Activated T-cell treated with anti-CD3 and anti-CD28 coated beads, Interleukin-2, amount 50 U/mL, for 24 hours (primary cell): Measurements from ENCODE around the gene TLR8.
"Not testable (repeated sequence)": the region's sequence is repeated elsewhere in the genome, so short reads cannot be mapped to it uniquely, and the experiment has no call there.

Experiments used
- DNase-seq: peaks from one replicate; pipeline ENCODE4 v3.0.0-alpha.2; 2020
- H3K27ac Mint-ChIP-seq: 2 replicates; pipeline ENCODE4 v1.8.0; 2020; ENCODE audit warnings: mild to moderate bottlenecking, mixed read lengths
- H3K27me3 Mint-ChIP-seq: 2 replicates; pipeline ENCODE4 v1.8.0; 2020; ENCODE audit warnings: mixed read lengths
- H3K36me3 Mint-ChIP-seq: 2 replicates; pipeline ENCODE4 v1.8.0; 2020; ENCODE audit warnings: low read depth, mixed read lengths
- H3K4me1 Mint-ChIP-seq: 2 replicates; pipeline ENCODE4 v1.8.0; 2020; ENCODE audit warnings: low read depth, mixed read lengths
- H3K4me3 Mint-ChIP-seq: 2 replicates; pipeline ENCODE4 v1.8.0; 2020; ENCODE audit warnings: mild to moderate bottlenecking, moderate library complexity, mixed read lengths
- H3K9me3 Mint-ChIP-seq: 2 replicates; pipeline ENCODE4 v1.8.0; 2020; ENCODE audit warnings: mixed read lengths

Gene TLR8

GRCh38 chrX:12917753-12918152, 11.3 kb downstream of the TLR8 start:
- Mint-ChIP-seq H3K27me3 (peaks cover 81% of the 10 kb centered on the region), H3K27ac (no peak overlapping the region), H3K36me3 (no peaks in the 10 kb centered on the region), H3K4me3 (no peak overlapping the region), H3K4me1 (peaks cover 8% of the 10 kb centered on the region), H3K9me3 (no peaks in the 10 kb centered on the region)
- no peak for DNase-seq

GRCh38 chrX:12919051-12919450, 12.6 kb downstream of the TLR8 start:
- peaks cover 8% of the 10 kb centered on the region for H3K4me1 Mint-ChIP-seq
- no peaks in the 10 kb centered on the region for H3K36me3 Mint-ChIP-seq
- H3K27me3 Mint-ChIP-seq = peaks cover 92% of the 10 kb centered on the region
- H3K4me3 Mint-ChIP-seq = no peak overlapping the region
- H3K9me3 Mint-ChIP-seq = no peaks in the 10 kb centered on the region
- H3K27ac Mint-ChIP-seq = no peak overlapping the region
- no peak for DNase-seq

- H3K4me3 Mint-ChIP-seq = no peak overlapping the region
- no peak overlapping the region for H3K27ac Mint-ChIP-seq
- DNase-seq = no peak
- H3K36me3 Mint-ChIP-seq = no peaks in the 10 kb centered on the region
- peaks cover 8% of the 10 kb centered on the region for H3K4me1 Mint-ChIP-seq
- no peaks in the 10 kb centered on the region for H3K9me3 Mint-ChIP-seq
- H3K27me3 Mint-ChIP-seq = peaks cover 93% of the 10 kb centered on the region
Observed at GRCh38 chrX:12919620-12920019, 13.2 kb downstream of the TLR8 start.

GRCh38 chrX:12920990-12921389, 14.6 kb downstream of the TLR8 start:
- Mint-ChIP-seq H3K4me3 (no peak overlapping the region), H3K27me3 (peaks cover 93% of the 10 kb centered on the region), H3K9me3 (no peaks in the 10 kb centered on the region), H3K27ac (no peak overlapping the region), H3K36me3 (no peaks in the 10 kb centered on the region), H3K4me1 (peaks cover 8% of the 10 kb centered on the region)
- no peak for DNase-seq

GRCh38 chrX:12921886-12922598, 15.6 kb downstream of the TLR8 start:
- Mint-ChIP-seq H3K4me1 (peaks cover 8% of the 10 kb centered on the region), H3K27me3 (peaks cover 87% of the 10 kb centered on the region), H3K36me3 (no peaks in the 10 kb centered on the region), H3K27ac (no peak overlapping the region), H3K4me3 (no peak overlapping the region), H3K9me3 (no peaks in the 10 kb centered on the region)
- no peak for DNase-seq

GRCh38 chrX:12922599-12922919, 16.1 kb downstream of the TLR8 start:
- no peaks in the 10 kb centered on the region for H3K36me3 Mint-ChIP-seq
- no peak overlapping the region for H3K4me3 Mint-ChIP-seq
- DNase-seq = no peak
- peaks cover 82% of the 10 kb centered on the region for H3K27me3 Mint-ChIP-seq
- H3K9me3 Mint-ChIP-seq = no peaks in the 10 kb centered on the region
- no peak overlapping the region for H3K27ac Mint-ChIP-seq
- peaks cover 8% of the 10 kb centered on the region for H3K4me1 Mint-ChIP-seq

GRCh38 chrX:12929701-12930100, 23.3 kb downstream of the TLR8 start:
- peaks cover 9% of the 10 kb centered on the region for H3K4me1 Mint-ChIP-seq
- no peak for DNase-seq
- H3K36me3 Mint-ChIP-seq = no peaks in the 10 kb centered on the region
- H3K27ac Mint-ChIP-seq = no peak overlapping the region
- H3K9me3 Mint-ChIP-seq = no peaks in the 10 kb centered on the region
- peaks cover 68% of the 10 kb centered on the region for H3K27me3 Mint-ChIP-seq
- no peak overlapping the region for H3K4me3 Mint-ChIP-seq

GRCh38 chrX:12930150-12930549, 23.7 kb downstream of the TLR8 start:
- DNase-seq = no peak
- Mint-ChIP-seq H3K9me3 (no peaks in the 10 kb centered on the region), H3K27me3 (peaks cover 68% of the 10 kb centered on the region), H3K4me1 (peaks cover 9% of the 10 kb centered on the region), H3K4me3 (no peak overlapping the region), H3K36me3 (no peaks in the 10 kb centered on the region), H3K27ac (no peak overlapping the region)

GRCh38 chrX:12932244-12932643, 25.8 kb downstream of the TLR8 start:
- Mint-ChIP-seq H3K4me1 (peaks cover 9% of the 10 kb centered on the region), H3K27ac (no peak overlapping the region), H3K36me3 (no peaks in the 10 kb centered on the region), H3K4me3 (no peak overlapping the region), H3K9me3 (no peaks in the 10 kb centered on the region), H3K27me3 (peaks cover 70% of the 10 kb centered on the region)
- DNase-seq = no peak

- no peak overlapping the region for H3K27ac Mint-ChIP-seq
- H3K36me3 Mint-ChIP-seq = no peaks in the 10 kb centered on the region
- peaks cover 4% of the 10 kb centered on the region for H3K4me1 Mint-ChIP-seq
- no peaks in the 10 kb centered on the region for H3K9me3 Mint-ChIP-seq
- H3K27me3 Mint-ChIP-seq = peaks cover 73% of the 10 kb centered on the region
- no peak overlapping the region for H3K4me3 Mint-ChIP-seq
- no peak for DNase-seq
Observed at GRCh38 chrX:12934850-12935249, 28.4 kb downstream of the TLR8 start.

- Mint-ChIP-seq H3K4me3 (no peak overlapping the region), H3K9me3 (no peaks in the 10 kb centered on the region), H3K36me3 (no peaks in the 10 kb centered on the region), H3K27me3 (peaks cover 76% of the 10 kb centered on the region), H3K27ac (no peak overlapping the region), H3K4me1 (no peaks in the 10 kb centered on the region)
- DNase-seq = no peak
Observed at GRCh38 chrX:12936947-12937346, 30.5 kb downstream of the TLR8 start.

- DNase-seq, H3K27ac Mint-ChIP-seq, H3K4me1 Mint-ChIP-seq, H3K36me3 Mint-ChIP-seq, H3K4me3 Mint-ChIP-seq, H3K9me3 Mint-ChIP-seq: not testable (repeated sequence)
- H3K27me3 Mint-ChIP-seq = peaks cover 74% of the 10 kb centered on the region
Observed at GRCh38 chrX:12940471-12940870, 34.1 kb downstream of the TLR8 start.

GRCh38 chrX:12943592-12943991, 37.2 kb downstream of the TLR8 start:
- H3K27me3 Mint-ChIP-seq = peaks cover 79% of the 10 kb centered on the region
- H3K4me3 Mint-ChIP-seq, H3K36me3 Mint-ChIP-seq, H3K9me3 Mint-ChIP-seq, H3K27ac Mint-ChIP-seq, DNase-seq: not testable (repeated sequence)
- peaks cover 26% of the 10 kb centered on the region for H3K4me1 Mint-ChIP-seq

GRCh38 chrX:12944452-12944851, 38.0 kb downstream of the TLR8 start:
- not testable (repeated sequence) for H3K36me3 Mint-ChIP-seq, H3K9me3 Mint-ChIP-seq, H3K27ac Mint-ChIP-seq, H3K4me3 Mint-ChIP-seq, DNase-seq
- peaks cover 81% of the 10 kb centered on the region for H3K27me3 Mint-ChIP-seq
- H3K4me1 Mint-ChIP-seq = peaks cover 34% of the 10 kb centered on the region

- peaks cover 45% of the 10 kb centered on the region for H3K4me1 Mint-ChIP-seq
- no peak overlapping the region for H3K27ac Mint-ChIP-seq
- H3K4me3 Mint-ChIP-seq = no peak overlapping the region
- H3K27me3 Mint-ChIP-seq = peaks cover 72% of the 10 kb centered on the region
- H3K36me3 Mint-ChIP-seq = no peaks in the 10 kb centered on the region
- no peak for DNase-seq
- H3K9me3 Mint-ChIP-seq = no peaks in the 10 kb centered on the region
Observed at GRCh38 chrX:12945494-12945893, 39.1 kb downstream of the TLR8 start.

GRCh38 chrX:12946406-12946805, 40.0 kb downstream of the TLR8 start:
- H3K27me3 Mint-ChIP-seq = peaks cover 63% of the 10 kb centered on the region
- no peaks in the 10 kb centered on the region for H3K9me3 Mint-ChIP-seq
- peak overlapping the region; percentile 28 for H3K4me3 Mint-ChIP-seq
- H3K4me1 Mint-ChIP-seq = peaks cover 54% of the 10 kb centered on the region
- DNase-seq = no peak
- H3K36me3 Mint-ChIP-seq = no peaks in the 10 kb centered on the region
- H3K27ac Mint-ChIP-seq = peak overlapping the region; percentile 93
